Suppressor macrophage treated with lipopolysaccharide for 1 hour (primary cell): ENCODE data around the gene SIRPG.

Experiments used
- DNase-seq, 3 donors: peaks; one replicate each; pipeline ENCODE4 v3.0.0-alpha.2; 2020 to 2022

The SIRPG gene

GRCh38 chr20:1588533-1589460 is 68.8 kb downstream of the SIRPG start:
- DNase-seq, result peak in 1 of 3 donors; percentile 80

GRCh38 chr20:1587781-1588532 is 69.6 kb downstream of the SIRPG start:
- DNase-seq, result peak in 1 of 3 donors; percentile 45

- DNase-seq, result no peak
Measured at GRCh38 chr20:1579488-1579887, 78.1 kb downstream of the SIRPG start.
